Prostate gland (tissue), 2 donors: ENCODE data around the gene DTWD2. TPM values are rescaled to one million over a fixed set of nuclear protein-coding genes. Genes with fewer than 3 reads are reported as not detected.
"Not testable (repeated sequence)": the region's sequence is repeated elsewhere in the genome, so short reads cannot be mapped to it uniquely, and the experiment has no call there.

ENCODE experiments used
- DNase-seq: peaks from one replicate; pipeline ENCODE4 v3.0.0-alpha.2; 2019; ENCODE audit warnings: low spot score
- H3K27ac ChIP-seq, 2 donors: fragments of 200-600 bp; sonication (generic); 2 replicates each; pipeline ENCODE4 v1.5.1; 2017 to 2019
- H3K27me3 ChIP-seq: fragments of 200-600 bp; sonication (generic); replicated peaks from 2 replicates; pipeline ENCODE4 v1.5.1; 2019; ENCODE audit not compliant: insufficient read depth
- H3K36me3 ChIP-seq, 2 donors: fragments of 200-600 bp; sonication (generic); 1 replicate in 1 of 2; 2 replicates in 1 of 2; pipeline versions ENCODE4 v1.5.1 to v1.8.1; 2017 to 2019
- H3K4me1 ChIP-seq: fragments of 200-600 bp; sonication (generic); replicated peaks from 2 replicates; pipeline ENCODE4 v1.5.1; 2019
- H3K4me3 ChIP-seq, 2 donors: fragments of 200-600 bp; sonication (generic); 2 replicates each; pipeline ENCODE4 v1.5.1; 2017 to 2019
- H3K9me3 ChIP-seq: fragments of 200-600 bp; sonication (generic); 2 replicates; pipeline ENCODE4 v1.5.1; 2017
- CTCF ChIP-seq, 4 experiments: fragments of 200-600 bp in 2 of 4; fragments of 450-650 bp in 2 of 4; sonication (generic) in 2 of 4; IDR thresholded peaks; 1 replicate in 3 of 4; 2 replicates in 1 of 4; pipeline ENCODE4 v1.5.1; 2016 to 2019; ENCODE audit warnings: antibody characterized with exemption in 4 of 4, mild to moderate bottlenecking in 2 of 4, moderate library complexity in 2 of 4
- POLR2A ChIP-seq: fragments of 450-650 bp; IDR thresholded peaks from one replicate; pipeline ENCODE4 v1.6.1; 2016; ENCODE audit warnings: antibody characterized with exemption, mild to moderate bottlenecking
- POLR2AphosphoS5 ChIP-seq: sonication (generic); formaldehyde crosslinking; IDR thresholded peaks from one replicate; pipeline ENCODE4 v1.6.1; 2017; ENCODE audit warnings: antibody characterized with exemption
- WGBS: methylation state at CpG from one replicate; pipeline ENCODE4 v1.1.5; 2018; 5-methylcytosine and 5-hydroxymethylcytosine counted together
- intact Hi-C: fragments of 100-400 bp; cut with DNase I; formaldehyde crosslinking; loops from one replicate; pipeline ENCODE4 v1.14.2; 2022
- total RNA-seq, 2 donors: library from RNA; depleted of rRNA; stranded (reverse); fragments of >200 nt; gene quantifications; one replicate each; pipeline ENCODE4 v1.1.0, GENCODE V29; 2016

DTWD2 gene
- total RNA-seq, 2 donors from 2014 or later: 13.4 to 15.5 TPM

- no peaks in the 10 kb centered on the region for H3K4me1 ChIP-seq
- H3K27ac ChIP-seq: no peak overlapping the region
- no peaks in the 10 kb centered on the region for H3K9me3 ChIP-seq
- no peaks in the 10 kb centered on the region for H3K36me3 ChIP-seq
- no peaks in the 10 kb centered on the region for H3K27me3 ChIP-seq
- intact Hi-C loops: no loop called here
- DNase-seq: no peak
- WGBS: 100% methylated on average over 1 of the region's 1 CpG
- no peak for TF ChIP-seq POLR2A
- no peak for TF ChIP-seq POLR2AphosphoS5
- no peak for TF ChIP-seq CTCF (IDR thresholded peaks at IDR 0.05)
- H3K4me3 ChIP-seq: no peak overlapping the region
Measured at GRCh38 chr5:118999696-119000095, 11.3 kb upstream of the DTWD2 start.

GRCh38 chr5:118998861-118999260 lies 10.5 kb upstream of the DTWD2 start:
- H3K27ac ChIP-seq, H3K4me1 ChIP-seq, H3K9me3 ChIP-seq, intact Hi-C loops, H3K4me3 ChIP-seq, H3K27me3 ChIP-seq, DNase-seq, H3K36me3 ChIP-seq: not testable (repeated sequence)
- 97% methylated on average over 20 of the region's 24 CpGs for WGBS

GRCh38 chr5:118996098-118996497 lies 7.8 kb upstream of the DTWD2 start:
- no peaks in the 10 kb centered on the region for H3K4me1 ChIP-seq
- no peaks in the 10 kb centered on the region for H3K27me3 ChIP-seq
- H3K9me3 ChIP-seq: no peaks in the 10 kb centered on the region
- H3K4me3 ChIP-seq: no peak overlapping the region
- no peak for DNase-seq
- TF ChIP-seq CTCF (IDR thresholded peaks at IDR 0.05) (no peak), POLR2AphosphoS5 (no peak), POLR2A (no peak)
- intact Hi-C loops: no loop called here
- 86% methylated on average over 1 of the region's 1 CpG for WGBS
- H3K36me3 ChIP-seq: no peaks in the 10 kb centered on the region
- no peak overlapping the region for H3K27ac ChIP-seq

- no peaks in the 10 kb centered on the region for H3K27me3 ChIP-seq
- intact Hi-C loops: no loop called here
- DNase-seq: no peak
- no peaks in the 10 kb centered on the region for H3K36me3 ChIP-seq
- no peak overlapping the region for H3K27ac ChIP-seq
- 67% methylated on average over 2 of the region's 2 CpGs for WGBS
- no peak overlapping the region for H3K4me3 ChIP-seq
- H3K4me1 ChIP-seq: no peaks in the 10 kb centered on the region
- no peak for TF ChIP-seq CTCF (IDR thresholded peaks at IDR 0.05)
- no peak for TF ChIP-seq POLR2AphosphoS5
- TF ChIP-seq POLR2A: no peak
- H3K9me3 ChIP-seq: no peaks in the 10 kb centered on the region
Measured at GRCh38 chr5:118994595-118994994, 6.2 kb upstream of the DTWD2 start.

- H3K27ac ChIP-seq, H3K9me3 ChIP-seq, intact Hi-C loops: not testable (repeated sequence)
Measured at GRCh38 chr5:118993118-118993517, 4.8 kb upstream of the DTWD2 start.

GRCh38 chr5:118992055-118992454 lies 3.7 kb upstream of the DTWD2 start:
- 95% methylated on average over 3 of the region's 3 CpGs for WGBS
- H3K4me3 ChIP-seq, intact Hi-C loops, H3K36me3 ChIP-seq, DNase-seq, H3K27ac ChIP-seq, H3K27me3 ChIP-seq, H3K4me1 ChIP-seq, H3K9me3 ChIP-seq: not testable (repeated sequence)

More at GRCh38 chr5:118993118-118993517, 4.8 kb upstream of the DTWD2 start:
- H3K27me3 ChIP-seq, DNase-seq, H3K4me1 ChIP-seq, H3K4me3 ChIP-seq, H3K36me3 ChIP-seq: not testable (repeated sequence)
